Jurkat, Clone E6-1 (cell line): ENCODE data around the gene IL36G. TPM values are rescaled to one million over a fixed set of nuclear protein-coding genes. Genes with fewer than 3 reads are reported as not detected.
A peak's percentile ranks its signal among the peaks of the same experiment; 100 is the strongest.
"Not testable (repeated sequence)": the region's sequence is repeated elsewhere in the genome, so short reads cannot be mapped to it uniquely, and the experiment has no call there.

ENCODE experiments used
- DNase-seq: peaks from one replicate; pipeline ENCODE4 v3.0.0-alpha.2; 2011; ENCODE audit warnings: low read depth, low spot score
- H3K4me3 ChIP-seq: 2 replicates; pipeline ENCODE4 v1.5.1; 2011; ENCODE audit warnings: mild to moderate bottlenecking, low read length, control low read depth, moderate library complexity
- polyA plus RNA-seq: library from polyadenylated mRNA; unstranded; fragments of >200 nt; gene quantifications from one replicate; pipeline ENCODE4 v1.2.1, GENCODE V29; 2012; ENCODE audit warnings: missing spikeins; ENCODE audit not compliant: insufficient read length, insufficient read depth

IL36G gene
- polyA plus RNA-seq = not detected

- H3K4me3 ChIP-seq = no peak within 1 kb of the TSS
- no peak for DNase-seq
Measured at GRCh38 chr2:112977559-112978056, at the start of gene IL36G. TSS of gene IL36G (plus strand) at chr2:112978006. CDS start at chr2:112978639, 633 bp downstream.

GRCh38 chr2:112933261-112933660, 44.5 kb upstream of the IL36G start:
- no peak overlapping the region for H3K4me3 ChIP-seq
- no peak for DNase-seq

GRCh38 chr2:112934117-112934516, 43.7 kb upstream of the IL36G start:
- not testable (repeated sequence) for H3K4me3 ChIP-seq, DNase-seq

DNA sequence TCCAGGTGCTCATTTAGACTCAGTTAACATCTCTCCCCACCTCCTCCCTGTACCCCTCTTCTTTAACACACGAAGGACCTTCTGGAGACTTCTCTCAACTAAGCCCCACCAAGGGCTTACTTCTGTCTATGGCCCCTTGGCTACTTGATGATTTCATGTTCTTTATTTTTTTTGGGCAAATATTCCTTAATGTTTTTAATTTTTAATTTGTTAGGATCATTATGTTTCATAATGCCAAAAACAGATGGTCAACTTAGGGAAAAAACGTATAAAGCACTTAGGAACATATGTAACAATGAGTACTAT, 40.9 kb upstream of the IL36G start:
- no peak for DNase-seq
- no peak overlapping the region for H3K4me3 ChIP-seq

DNA sequence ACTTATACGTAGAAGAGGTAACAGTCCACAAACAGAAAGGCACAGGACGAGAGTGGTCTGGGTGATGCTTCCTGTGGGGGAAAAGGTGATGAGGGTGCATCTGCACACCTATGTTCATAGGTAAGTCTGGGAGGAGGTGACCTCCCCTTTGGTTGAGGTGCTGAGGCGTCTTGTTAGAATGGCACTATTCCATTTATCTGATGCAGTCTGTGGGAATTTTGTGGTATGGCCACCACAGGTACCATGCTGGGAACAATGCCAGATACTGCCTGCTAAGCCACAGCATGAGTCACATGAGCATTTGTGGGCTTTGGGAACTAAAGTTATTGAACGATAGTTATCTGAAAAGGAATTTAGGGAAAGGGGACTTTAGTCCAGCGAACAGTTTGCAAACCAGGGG, 38.9 kb upstream of the IL36G start:
- DNase-seq = no peak
- H3K4me3 ChIP-seq = no peak overlapping the region

- no peak overlapping the region for H3K4me3 ChIP-seq
- DNase-seq = no peak
Measured at GRCh38 chr2:112939425-112939824, 38.4 kb upstream of the IL36G start.

GRCh38 chr2:112940859-112941625, 36.8 kb upstream of the IL36G start:
- DNase-seq = no peak
- no peak overlapping the region for H3K4me3 ChIP-seq

- H3K4me3 ChIP-seq = no peak overlapping the region
- peak; percentile 55 for DNase-seq
Measured at GRCh38 chr2:112941753-112942653, 35.8 kb upstream of the IL36G start.

DNA sequence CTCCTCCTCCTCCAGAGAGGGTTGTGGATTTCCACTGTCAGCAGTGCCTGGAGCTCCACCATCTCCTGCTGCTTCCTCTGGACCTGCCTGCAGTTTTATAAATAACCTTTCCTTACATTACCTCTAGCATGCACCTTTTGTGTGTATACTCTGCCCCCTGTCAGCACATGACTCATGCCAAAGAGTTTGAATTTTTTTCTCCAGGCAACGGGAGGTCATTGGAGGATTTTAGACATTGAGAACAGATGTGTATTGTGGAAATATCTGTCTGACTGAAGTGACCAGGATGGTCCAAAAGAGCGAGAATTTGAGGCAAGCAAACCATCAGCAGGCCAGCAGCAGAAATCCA, 35.2 kb upstream of the IL36G start:
- DNase-seq = no peak
- no peak overlapping the region for H3K4me3 ChIP-seq

- H3K4me3 ChIP-seq = no peak overlapping the region
- DNase-seq = no peak
Measured at GRCh38 chr2:112944971-112945370, 32.8 kb upstream of the IL36G start.

- H3K4me3 ChIP-seq = no peak overlapping the region
- no peak for DNase-seq
Measured at GRCh38 chr2:112946086-112946485, 31.7 kb upstream of the IL36G start.

GRCh38 chr2:112947374-112947773, 30.4 kb upstream of the IL36G start:
- H3K4me3 ChIP-seq = no peak overlapping the region
- DNase-seq = no peak

- DNase-seq = no peak
- no peak overlapping the region for H3K4me3 ChIP-seq
Measured at GRCh38 chr2:112949456-112949855, 28.4 kb upstream of the IL36G start.

DNA sequence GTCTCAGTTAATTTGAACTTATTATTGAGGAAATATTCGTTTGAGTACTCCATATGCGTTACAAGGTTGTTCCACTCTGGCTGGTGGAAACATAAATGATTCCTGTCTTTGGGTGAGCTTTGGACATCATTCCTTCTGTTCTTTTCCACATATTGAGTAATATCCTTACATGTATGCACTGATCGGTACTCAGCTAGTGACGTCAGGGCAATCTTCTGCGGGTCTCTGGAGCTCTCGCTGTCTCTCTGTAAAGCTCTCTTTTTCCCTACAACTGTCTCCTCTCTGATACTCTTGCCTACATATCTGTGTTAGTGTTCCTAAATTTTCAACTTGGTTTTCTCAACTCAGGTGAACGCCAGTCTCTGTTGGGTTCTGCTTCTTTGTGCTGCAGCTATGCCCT, 23.4 kb upstream of the IL36G start:
- H3K4me3 ChIP-seq = no peak overlapping the region
- no peak for DNase-seq

DNA sequence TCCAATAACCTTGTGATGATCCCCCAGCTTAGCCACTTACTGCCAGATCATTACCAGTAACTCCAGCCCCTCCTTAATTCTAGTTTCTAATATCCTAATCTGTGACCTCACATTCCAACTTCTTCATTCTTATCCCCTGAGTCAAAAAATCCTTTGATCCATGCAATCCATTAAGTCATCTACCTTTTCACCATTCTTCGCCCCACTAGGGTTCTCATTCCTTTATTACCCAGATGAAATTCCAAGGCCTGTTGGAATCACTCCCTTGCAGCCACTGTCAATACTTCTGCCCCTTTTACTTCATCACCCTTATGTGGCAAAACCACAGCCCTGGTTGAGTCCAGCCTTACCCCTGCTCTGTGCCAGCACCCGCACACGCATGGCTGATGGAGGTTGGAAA, 20.3 kb upstream of the IL36G start:
- H3K4me3 ChIP-seq = no peak overlapping the region
- DNase-seq = no peak

DNA sequence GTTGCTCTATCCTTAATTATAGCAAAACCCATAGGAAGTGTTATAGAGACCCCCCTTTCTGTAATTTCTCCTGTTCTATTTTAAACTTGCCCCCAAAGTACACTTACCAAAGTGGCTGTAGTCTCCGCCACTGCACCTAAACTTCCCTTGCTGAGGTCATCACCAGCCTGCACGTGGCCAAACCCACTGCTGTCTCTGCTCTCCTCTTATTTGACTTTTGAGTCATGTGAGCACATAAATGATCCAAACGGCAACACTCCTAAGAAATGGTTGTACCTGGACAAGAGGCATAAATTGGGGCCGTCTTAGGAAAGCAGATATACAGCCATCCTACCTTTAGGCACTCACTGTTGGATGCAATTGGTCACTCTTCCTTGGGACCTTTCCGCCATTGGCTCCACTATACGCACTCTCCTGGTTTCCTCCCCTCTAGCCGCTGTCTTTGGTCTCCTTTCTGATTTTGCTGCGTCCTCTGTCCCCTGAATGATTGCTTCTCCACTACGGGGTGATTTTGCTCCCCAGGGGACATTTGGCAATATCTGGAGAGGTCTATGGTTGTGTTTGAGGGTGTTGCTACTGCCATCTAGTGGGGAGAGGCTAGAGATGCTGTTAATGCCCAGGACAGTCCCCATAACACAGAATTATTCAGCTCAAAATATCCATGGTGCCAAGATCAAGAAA, 19.2 kb upstream of the IL36G start:
- H3K4me3 ChIP-seq = no peak overlapping the region
- peak; percentile 44 for DNase-seq

- no peak for DNase-seq
- H3K4me3 ChIP-seq = no peak overlapping the region
Measured at GRCh38 chr2:112959109-112959812, 18.5 kb upstream of the IL36G start.

DNA sequence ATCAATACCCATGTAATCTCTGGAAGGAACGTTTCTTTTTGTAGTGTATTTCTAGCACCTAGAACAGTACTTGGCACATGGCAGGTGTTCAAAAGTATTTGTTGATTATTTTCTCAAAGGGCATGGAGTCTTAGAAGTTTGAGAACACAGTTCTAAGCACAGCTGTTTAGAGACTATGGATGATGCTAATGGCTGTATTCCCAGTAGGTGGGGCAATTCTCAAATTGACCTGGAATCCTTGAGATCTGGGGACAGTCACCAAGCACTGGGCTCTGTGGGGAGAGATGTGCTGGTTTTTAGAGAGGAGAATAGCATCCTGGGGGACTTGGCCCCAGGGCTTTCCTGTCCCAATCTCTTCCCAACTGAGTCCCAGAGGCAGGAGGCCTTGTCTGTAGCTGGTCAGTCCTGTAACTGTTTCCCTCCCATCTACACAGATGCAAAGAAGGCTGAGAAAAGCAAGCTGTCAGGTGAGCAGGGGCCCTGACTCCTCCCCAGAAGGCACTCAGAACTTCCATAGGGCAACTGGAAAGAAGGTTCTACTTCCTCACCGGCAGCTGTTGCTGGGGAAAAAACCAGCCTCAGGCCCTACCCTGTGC, 17.5 kb upstream of the IL36G start:
- H3K4me3 ChIP-seq = no peak overlapping the region
- no peak for DNase-seq
